GM19328 (cell line): ENCODE measurements around the gene IGSF9B.

Experiments
- ATAC-seq: cut with Tn5 transposase; IDR thresholded peaks from one replicate; pipeline ENCODE4 v1.9.1; 2021; ENCODE audit warnings: mild to moderate bottlenecking, moderate library complexity; ENCODE audit not compliant: unreplicated experiment

The IGSF9B gene

GRCh38 chr11:133938166-133938565 is 18.6 kb downstream of the IGSF9B start:
- no peak for ATAC-seq

GRCh38 chr11:133937468-133937867 is 19.3 kb downstream of the IGSF9B start:
- no peak for ATAC-seq

GRCh38 chr11:133937015-133937414 is 19.8 kb downstream of the IGSF9B start:
- ATAC-seq, result no peak

- ATAC-seq, result no peak
These were observed 20.2 kb downstream of the IGSF9B start for GRCh38 chr11:133936592-133936991.

GRCh38 chr11:133936136-133936535 is 20.6 kb downstream of the IGSF9B start:
- no peak for ATAC-seq

GRCh38 chr11:133935551-133935910 is 21.2 kb downstream of the IGSF9B start:
- ATAC-seq, result no peak

- ATAC-seq, result no peak
These were observed 21.9 kb downstream of the IGSF9B start for GRCh38 chr11:133934599-133935550.

GRCh38 chr11:133934096-133934495 is 22.7 kb downstream of the IGSF9B start:
- no peak for ATAC-seq

- no peak for ATAC-seq
These were observed 25.2 kb downstream of the IGSF9B start for GRCh38 chr11:133931449-133932060.

- no peak for ATAC-seq
These were observed 25.9 kb downstream of the IGSF9B start for GRCh38 chr11:133930767-133931448.

GRCh38 chr11:133930053-133930766 is 26.6 kb downstream of the IGSF9B start:
- no peak for ATAC-seq

- no peak for ATAC-seq
These were observed 27.2 kb downstream of the IGSF9B start for GRCh38 chr11:133929401-133930052.

GRCh38 chr11:133928628-133929059 is 28.1 kb downstream of the IGSF9B start:
- ATAC-seq, result no peak

- peak; percentile 69 for ATAC-seq
These were observed 28.8 kb downstream of the IGSF9B start for GRCh38 chr11:133927690-133928627.

- ATAC-seq, result no peak
These were observed 30.1 kb downstream of the IGSF9B start for GRCh38 chr11:133926466-133927246.

GRCh38 chr11:133925756-133926155 is 31.0 kb downstream of the IGSF9B start:
- ATAC-seq, result no peak

- ATAC-seq, result no peak
These were observed 32.1 kb downstream of the IGSF9B start for GRCh38 chr11:133924661-133925060.

GRCh38 chr11:133922078-133922870 is 34.5 kb downstream of the IGSF9B start:
- no peak for ATAC-seq
